GM19395 (cell line): ENCODE measurements around the gene ZNF384.

ENCODE experiments used
- ATAC-seq: cut with Tn5 transposase; IDR thresholded peaks from one replicate; pipeline ENCODE4 v1.9.1; 2021; ENCODE audit warnings: mild to moderate bottlenecking, moderate library complexity; ENCODE audit not compliant: unreplicated experiment

The ZNF384 gene

GRCh38 chr12:6699259-6699988 is 10.2 kb upstream of the ZNF384 start:
- ATAC-seq, result no peak

GRCh38 chr12:6698352-6699046 is 9.3 kb upstream of the ZNF384 start:
- ATAC-seq, result no peak

GRCh38 chr12:6697584-6698351 is 8.6 kb upstream of the ZNF384 start:
- ATAC-seq, result no peak

GRCh38 chr12:6696690-6697583 is 7.8 kb upstream of the ZNF384 start:
- ATAC-seq, result no peak

- no peak for ATAC-seq
Measured at GRCh38 chr12:6695313-6696045, 6.3 kb upstream of the ZNF384 start.

- no peak for ATAC-seq
Measured at GRCh38 chr12:6694701-6695100, 5.5 kb upstream of the ZNF384 start.

GRCh38 chr12:6693832-6694355 is 4.7 kb upstream of the ZNF384 start:
- ATAC-seq, result no peak

GRCh38 chr12:6692888-6693287 is 3.7 kb upstream of the ZNF384 start:
- ATAC-seq, result no peak

GRCh38 chr12:6691473-6691872 is 2.3 kb upstream of the ZNF384 start:
- no peak for ATAC-seq

GRCh38 chr12:6688543-6688998 is 604 bp downstream of the ZNF384 start:
- ATAC-seq, result peak; percentile 4

GRCh38 chr12:6685814-6686213 is 3.4 kb downstream of the ZNF384 start:
- ATAC-seq, result no peak

- ATAC-seq, result no peak
Measured at GRCh38 chr12:6684609-6685008, 4.6 kb downstream of the ZNF384 start.

GRCh38 chr12:6676962-6677361 is 12.2 kb downstream of the ZNF384 start:
- no peak for ATAC-seq

GRCh38 chr12:6672143-6672542 is 17.0 kb downstream of the ZNF384 start:
- no peak for ATAC-seq

GRCh38 chr12:6667559-6668210 is 21.5 kb downstream of the ZNF384 start:
- ATAC-seq, result no peak

GRCh38 chr12:6666211-6666610 is 23.0 kb downstream of the ZNF384 start:
- no peak for ATAC-seq

GRCh38 chr12:6664902-6665301 is 24.3 kb downstream of the ZNF384 start:
- ATAC-seq, result no peak

- peak; percentile 97 for ATAC-seq
Measured at GRCh38 chr12:6662906-6663742, 26.1 kb downstream of the ZNF384 start, which contains the start of gene ING4. Gene ING4 (minus strand): TSS chr12:6663119. CDS start chr12:6663101, 18 bp downstream.
